ENCODE measurements around the gene COL19A1. TPM values are rescaled to one million over a fixed set of nuclear protein-coding genes. Genes with fewer than 3 reads are reported as not detected.

Gene COL19A1
- total RNA-seq, result not detected

GRCh38 chr6:69866351-69866769 is at the start of gene COL19A1:
Gene COL19A1, plus strand, starts transcription at chr6:69866556. Its CDS starts 13,012 bp downstream, at chr6:69879568.

Other genes starting within 250 kb of the COL19A1 start
- 10 to 100 TPM; 31.2 to 32.2 TPM for gene LMBRD1, start 69.5 kb upstream of the COL19A1 start, total RNA-seq

Measured in activated naive CD4-positive, alpha-beta T cell treated with anti-CD3 and anti-CD28 coated beads, Interleukin-2, amount 10 ng/mL, durations not matched to agents 5 hours and 36 hours (primary cell).